Mesodermal cell (in vitro differentiated cells): Measurements from ENCODE around the gene JPH3.
A peak's percentile ranks its signal among the peaks of the same experiment; 100 is the strongest.

Experiments used
- H3K27ac ChIP-seq: 2 replicates; pipeline ENCODE4 v1.7.0; 2013; ENCODE audit warnings: mild to moderate bottlenecking, low read depth, low read length, moderate library complexity; ENCODE audit not compliant: severe bottlenecking
- H3K36me3 ChIP-seq: 2 replicates; pipeline ENCODE4 v1.7.1; 2013; ENCODE audit warnings: mild to moderate bottlenecking, low read length, moderate library complexity; ENCODE audit not compliant: control insufficient read depth, insufficient read depth
- H3K4me1 ChIP-seq: one replicate; pipeline ENCODE4 v1.7.1; 2013; ENCODE audit warnings: mild to moderate bottlenecking, low read length; ENCODE audit not compliant: insufficient read depth, control insufficient read depth, poor library complexity, severe bottlenecking
- H3K4me3 ChIP-seq: 2 replicates; pipeline ENCODE4 v1.7.0; 2013; ENCODE audit warnings: low read length, control low read depth, mild to moderate bottlenecking; ENCODE audit not compliant: insufficient read depth, poor library complexity, severe bottlenecking; ENCODE audit errors: extremely low read depth
- H3K9me3 ChIP-seq: 2 replicates; pipeline ENCODE4 v1.7.1; 2013; ENCODE audit warnings: mild to moderate bottlenecking, low read length, moderate library complexity; ENCODE audit not compliant: control insufficient read depth
- WGBS, 2 experiments: methylation state at CpG; one replicate each; pipeline ENCODE4 v1.1.5; 2013; ENCODE audit warnings: missing lambda C conversion rate in 2 of 2; ENCODE audit not compliant: insufficient coverage in 2 of 2; 5-methylcytosine and 5-hydroxymethylcytosine counted together

JPH3 gene

GRCh38 chr16:87602821-87603683 lies 744 bp downstream of the JPH3 start:
- Histone ChIP-seq H3K36me3 (no peaks in the 10 kb centered on the region), H3K4me1 (peaks cover 3% of the 10 kb centered on the region), H3K9me3 (no peaks in the 10 kb centered on the region), H3K4me3 (peak overlapping the region; percentile 59), H3K27ac (no peak overlapping the region)
- 0 to 1% methylated on average over 65 to 79 of the region's 97 CpGs for WGBS, 2 experiments

- 18 to 24% methylated on average over 34 to 42 of the region's 44 CpGs for WGBS, 2 experiments
- Histone ChIP-seq H3K4me1 (peaks cover 3% of the 10 kb centered on the region), H3K9me3 (no peaks in the 10 kb centered on the region), H3K4me3 (peak overlapping the region; percentile 59), H3K36me3 (no peaks in the 10 kb centered on the region), H3K27ac (no peak overlapping the region)
Measured at GRCh38 chr16:87603684-87604633, 1.7 kb downstream of the JPH3 start.

GRCh38 chr16:87604634-87605111 lies 2.4 kb downstream of the JPH3 start:
- Histone ChIP-seq H3K27ac (no peak overlapping the region), H3K4me3 (no peak overlapping the region), H3K9me3 (no peaks in the 10 kb centered on the region), H3K4me1 (peaks cover 3% of the 10 kb centered on the region), H3K36me3 (no peaks in the 10 kb centered on the region)
- 87 to 94% methylated on average over 18 to 22 of the region's 22 CpGs for WGBS, 2 experiments

GRCh38 chr16:87607223-87607622 lies 4.9 kb downstream of the JPH3 start:
- Histone ChIP-seq H3K27ac (no peak overlapping the region), H3K4me3 (no peak overlapping the region), H3K36me3 (no peaks in the 10 kb centered on the region), H3K9me3 (no peaks in the 10 kb centered on the region), H3K4me1 (peaks cover 3% of the 10 kb centered on the region)
- 90 to 92% methylated on average over 17 to 18 of the region's 19 CpGs for WGBS, 2 experiments

DNA sequence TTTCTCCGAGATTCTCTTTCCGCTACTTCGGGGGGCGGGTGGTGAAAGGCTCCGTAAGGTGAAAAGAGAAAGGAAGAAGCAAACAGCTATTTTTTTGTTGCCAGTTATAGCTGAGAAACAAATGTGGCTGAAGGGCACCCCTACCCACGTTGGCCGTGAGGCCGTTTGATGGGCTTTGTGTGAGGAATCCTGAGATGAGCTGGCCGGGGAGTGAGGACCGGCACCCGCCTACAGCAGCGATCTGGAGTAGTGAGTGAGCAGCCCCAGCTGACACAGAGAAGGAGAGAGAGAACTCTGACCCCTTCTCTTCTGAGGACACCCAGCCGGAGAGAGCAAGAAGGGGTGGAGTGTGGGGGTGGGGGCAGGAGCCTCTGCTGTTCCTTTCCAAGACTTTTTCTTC lies 5.6 kb downstream of the JPH3 start:
- Histone ChIP-seq H3K9me3 (no peaks in the 10 kb centered on the region), H3K36me3 (no peaks in the 10 kb centered on the region), H3K27ac (no peak overlapping the region), H3K4me1 (peaks cover 3% of the 10 kb centered on the region), H3K4me3 (no peak overlapping the region)
- WGBS, 2 experiments, result 72 to 92% methylated on average over 4 to 12 of the region's 13 CpGs

DNA sequence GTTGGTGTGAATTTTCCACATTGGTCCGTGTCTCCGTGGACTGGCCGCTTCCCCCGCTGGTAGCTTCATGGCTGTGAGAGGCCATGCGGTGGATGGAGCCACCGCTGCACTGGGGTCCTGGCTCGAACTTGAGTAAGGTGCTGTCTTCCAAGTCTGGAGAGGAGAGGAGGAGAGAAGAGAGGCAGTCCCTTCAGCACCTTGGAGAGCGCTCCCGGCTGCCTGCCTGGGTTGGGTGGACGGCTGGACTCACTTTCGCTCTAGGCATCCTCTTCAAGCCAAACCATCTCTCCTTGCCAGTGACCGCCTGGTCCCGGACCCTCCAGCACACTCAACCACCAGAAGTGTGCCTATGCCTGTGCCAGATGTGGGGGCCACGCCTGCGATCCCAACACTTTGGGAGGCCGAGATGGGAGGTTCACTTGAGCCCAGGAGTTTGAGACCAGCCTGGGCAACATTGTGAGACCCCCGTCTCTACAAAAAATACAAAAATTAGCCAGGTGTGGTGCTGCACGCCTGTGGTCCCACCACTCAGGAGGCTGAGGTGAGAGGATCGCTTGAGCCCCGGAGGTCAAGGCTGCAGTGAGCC lies 6.2 kb downstream of the JPH3 start:
- H3K9me3 ChIP-seq, result no peaks in the 10 kb centered on the region
- peaks cover 3% of the 10 kb centered on the region for H3K4me1 ChIP-seq
- H3K4me3 ChIP-seq, result no peak overlapping the region
- 42 to 71% methylated on average over 14 to 17 of the region's 20 CpGs for WGBS, 2 experiments
- no peak overlapping the region for H3K27ac ChIP-seq
- no peaks in the 10 kb centered on the region for H3K36me3 ChIP-seq

DNA sequence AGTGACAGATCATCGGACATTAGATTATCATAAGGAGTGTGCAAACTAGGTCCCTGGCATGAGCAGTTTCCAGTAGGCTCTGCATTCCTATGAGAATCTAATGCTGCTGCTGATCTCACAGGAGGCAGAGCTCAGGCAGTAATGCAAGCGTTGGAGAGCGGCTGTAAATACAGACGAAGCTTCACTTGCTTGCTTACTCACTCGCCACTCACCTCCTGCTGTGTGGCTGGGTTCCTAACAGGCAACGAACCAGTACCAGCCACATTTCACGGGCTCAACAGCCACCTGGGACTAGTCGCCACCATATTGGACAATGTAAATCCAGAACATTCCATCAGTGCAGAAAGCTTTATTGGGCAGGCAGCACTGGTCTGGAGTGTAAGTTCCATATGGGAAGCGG lies 7.7 kb downstream of the JPH3 start:
- H3K27ac ChIP-seq, result no peak overlapping the region
- no peaks in the 10 kb centered on the region for H3K36me3 ChIP-seq
- WGBS, 2 experiments, result 77 to 79% methylated on average over 9 of the region's 9 CpGs
- H3K4me1 ChIP-seq, result no peaks in the 10 kb centered on the region
- H3K9me3 ChIP-seq, result no peaks in the 10 kb centered on the region
- no peak overlapping the region for H3K4me3 ChIP-seq

DNA sequence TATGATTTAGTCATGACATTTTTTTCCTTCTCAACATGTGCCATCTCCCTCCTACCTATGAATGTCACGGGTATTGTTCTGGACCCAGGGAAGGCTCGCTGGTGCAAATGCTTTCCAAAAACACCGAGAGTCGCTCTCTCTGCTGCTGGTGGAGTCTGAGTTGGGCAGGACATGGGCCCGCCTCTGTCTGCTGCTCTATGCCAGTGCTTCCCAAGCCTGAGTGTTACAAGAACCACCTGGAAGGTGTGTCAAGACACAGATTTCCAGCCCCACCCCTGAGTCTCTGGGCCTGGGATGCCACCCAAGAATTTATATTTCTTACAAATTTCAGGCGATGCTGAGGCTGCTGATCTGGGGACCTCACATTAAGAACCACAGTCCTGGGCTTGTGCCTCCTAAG lies 9.1 kb downstream of the JPH3 start:
- no peaks in the 10 kb centered on the region for H3K9me3 ChIP-seq
- no peaks in the 10 kb centered on the region for H3K4me1 ChIP-seq
- 90 to 96% methylated on average over 5 to 6 of the region's 6 CpGs for WGBS, 2 experiments
- H3K4me3 ChIP-seq, result no peak overlapping the region
- no peaks in the 10 kb centered on the region for H3K36me3 ChIP-seq
- H3K27ac ChIP-seq, result no peak overlapping the region

DNA sequence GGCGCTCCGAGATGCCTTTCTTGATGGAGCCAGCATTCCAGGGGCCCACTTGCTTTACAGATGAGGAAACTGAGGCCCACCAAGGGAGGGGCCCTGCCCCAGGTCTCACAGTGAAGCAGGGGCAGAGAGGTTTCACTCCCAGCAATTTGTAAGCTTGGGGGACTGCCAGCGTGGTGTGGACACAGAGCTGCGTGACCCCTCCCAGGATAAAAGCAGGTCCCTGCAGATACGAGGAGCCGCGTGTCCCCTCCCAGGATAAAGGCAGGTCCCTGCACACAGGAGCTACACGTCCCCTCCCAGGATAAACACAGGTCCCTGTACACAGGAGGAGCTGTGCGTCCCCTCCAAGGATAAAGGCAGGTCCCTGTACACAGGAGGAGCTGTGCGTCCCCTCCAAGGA lies 11.7 kb downstream of the JPH3 start:
- WGBS, 2 experiments, result 93 to 94% methylated on average over 10 of the region's 10 CpGs
- Histone ChIP-seq H3K27ac (no peak overlapping the region), H3K36me3 (no peaks in the 10 kb centered on the region), H3K4me3 (no peak overlapping the region), H3K9me3 (no peaks in the 10 kb centered on the region), H3K4me1 (no peaks in the 10 kb centered on the region)

DNA sequence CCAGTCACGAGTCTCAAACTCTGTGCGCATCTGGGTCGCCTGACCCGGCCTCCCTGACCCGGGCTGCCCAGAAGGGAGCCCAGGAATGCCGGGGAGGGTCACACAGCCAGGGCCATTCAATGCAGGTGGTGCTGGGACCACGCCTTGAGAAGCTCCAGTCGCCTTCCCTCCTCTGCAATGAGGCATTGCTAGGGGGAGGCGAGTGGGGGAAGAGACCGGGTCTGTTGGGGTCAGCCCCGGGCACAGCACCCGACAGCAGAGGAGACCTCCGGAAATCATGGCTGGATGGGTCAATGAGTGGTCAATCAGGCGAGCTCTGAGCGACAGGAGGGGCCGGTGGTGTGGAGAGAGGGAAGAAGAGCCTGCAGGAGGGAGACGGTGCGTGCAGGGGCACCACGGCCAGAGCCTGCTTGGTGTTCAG lies 13.3 kb downstream of the JPH3 start:
- H3K27ac ChIP-seq, result no peak overlapping the region
- 90 to 92% methylated on average over 16 to 18 of the region's 19 CpGs for WGBS, 2 experiments
- H3K4me1 ChIP-seq, result no peaks in the 10 kb centered on the region
- no peaks in the 10 kb centered on the region for H3K36me3 ChIP-seq
- no peaks in the 10 kb centered on the region for H3K9me3 ChIP-seq
- no peak overlapping the region for H3K4me3 ChIP-seq
